ENCODE data around the gene LRMDA.

LRMDA gene

GRCh38 chr10:76453332-76453731 lies 1021.9 kb downstream of the LRMDA start:
- TF ChIP-seq CTCF (conservative IDR thresholded peaks at IDR 0.05; ENCODE audit: low read length) = no peak
- no peak for DNase-seq (ENCODE audit: low read depth)
- no peak overlapping the region for H3K4me3 ChIP-seq (ENCODE audit: low read length)

GRCh38 chr10:76453997-76454396 lies 1022.6 kb downstream of the LRMDA start:
- no peak for DNase-seq (ENCODE audit: low read depth)
- no peak for TF ChIP-seq CTCF (conservative IDR thresholded peaks at IDR 0.05; ENCODE audit: low read length)

GRCh38 chr10:76454506-76455140 lies 1023.2 kb downstream of the LRMDA start:
- DNase-seq (ENCODE audit: low read depth) = no peak
- no peak for TF ChIP-seq CTCF (conservative IDR thresholded peaks at IDR 0.05; ENCODE audit: low read length)
- H3K4me3 ChIP-seq (ENCODE audit: low read length) = no peak overlapping the region

More at GRCh38 chr10:76453997-76454396, 1022.6 kb downstream of the LRMDA start:
- H3K4me3 ChIP-seq (ENCODE audit: low read length) = no peak overlapping the region

GRCh38 chr10:76456197-76456596 lies 1024.8 kb downstream of the LRMDA start:
- no peak for TF ChIP-seq CTCF (conservative IDR thresholded peaks at IDR 0.05; ENCODE audit: low read length)
- H3K4me3 ChIP-seq (ENCODE audit: low read length) = no peak overlapping the region
- DNase-seq (ENCODE audit: low read depth) = no peak

- TF ChIP-seq CTCF (conservative IDR thresholded peaks at IDR 0.05; ENCODE audit: low read length) = no peak
- no peak for DNase-seq (ENCODE audit: low read depth)
- H3K4me3 ChIP-seq (ENCODE audit: low read length) = no peak overlapping the region
These were observed 1027.7 kb downstream of the LRMDA start for GRCh38 chr10:76459016-76459730.

- no peak overlapping the region for H3K4me3 ChIP-seq (ENCODE audit: low read length)
- DNase-seq (ENCODE audit: low read depth) = no peak
- TF ChIP-seq CTCF (conservative IDR thresholded peaks at IDR 0.05; ENCODE audit: low read length) = no peak
These were observed 1029.6 kb downstream of the LRMDA start for GRCh38 chr10:76461024-76461423.

- no peak overlapping the region for H3K4me3 ChIP-seq (ENCODE audit: low read length)
- no peak for TF ChIP-seq CTCF (conservative IDR thresholded peaks at IDR 0.05; ENCODE audit: low read length)
- DNase-seq (ENCODE audit: low read depth) = no peak
These were observed 1031.7 kb downstream of the LRMDA start for GRCh38 chr10:76463111-76463510.

Data from AG10803 (cell line).